VCaP (cell line): ENCODE measurements around the gene ARNT2.
A peak's percentile ranks its signal among the peaks of the same experiment; 100 is the strongest.

Experiments used
- H3K27ac ChIP-seq: fragments of 450-650 bp; 2 replicates; pipeline ENCODE4 v1.5.1; 2017
- TF ChIP-seq, protein P1 (sequence below): fragments of 450-650 bp; conservative IDR thresholded peaks from 2 replicates; pipeline ENCODE4 v1.5.1; 2017; ENCODE audit warnings: mild to moderate bottlenecking, moderate library complexity

The ARNT2 gene

GRCh38 chr15:80459818-80460217 lies 55.6 kb downstream of the ARNT2 start:
- TF ChIP-seq, protein P1, sequence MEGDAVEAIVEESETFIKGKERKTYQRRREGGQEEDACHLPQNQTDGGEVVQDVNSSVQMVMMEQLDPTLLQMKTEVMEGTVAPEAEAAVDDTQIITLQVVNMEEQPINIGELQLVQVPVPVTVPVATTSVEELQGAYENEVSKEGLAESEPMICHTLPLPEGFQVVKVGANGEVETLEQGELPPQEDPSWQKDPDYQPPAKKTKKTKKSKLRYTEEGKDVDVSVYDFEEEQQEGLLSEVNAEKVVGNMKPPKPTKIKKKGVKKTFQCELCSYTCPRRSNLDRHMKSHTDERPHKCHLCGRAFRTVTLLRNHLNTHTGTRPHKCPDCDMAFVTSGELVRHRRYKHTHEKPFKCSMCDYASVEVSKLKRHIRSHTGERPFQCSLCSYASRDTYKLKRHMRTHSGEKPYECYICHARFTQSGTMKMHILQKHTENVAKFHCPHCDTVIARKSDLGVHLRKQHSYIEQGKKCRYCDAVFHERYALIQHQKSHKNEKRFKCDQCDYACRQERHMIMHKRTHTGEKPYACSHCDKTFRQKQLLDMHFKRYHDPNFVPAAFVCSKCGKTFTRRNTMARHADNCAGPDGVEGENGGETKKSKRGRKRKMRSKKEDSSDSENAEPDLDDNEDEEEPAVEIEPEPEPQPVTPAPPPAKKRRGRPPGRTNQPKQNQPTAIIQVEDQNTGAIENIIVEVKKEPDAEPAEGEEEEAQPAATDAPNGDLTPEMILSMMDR, result no peak
- H3K27ac ChIP-seq, result no peak overlapping the region

DNA sequence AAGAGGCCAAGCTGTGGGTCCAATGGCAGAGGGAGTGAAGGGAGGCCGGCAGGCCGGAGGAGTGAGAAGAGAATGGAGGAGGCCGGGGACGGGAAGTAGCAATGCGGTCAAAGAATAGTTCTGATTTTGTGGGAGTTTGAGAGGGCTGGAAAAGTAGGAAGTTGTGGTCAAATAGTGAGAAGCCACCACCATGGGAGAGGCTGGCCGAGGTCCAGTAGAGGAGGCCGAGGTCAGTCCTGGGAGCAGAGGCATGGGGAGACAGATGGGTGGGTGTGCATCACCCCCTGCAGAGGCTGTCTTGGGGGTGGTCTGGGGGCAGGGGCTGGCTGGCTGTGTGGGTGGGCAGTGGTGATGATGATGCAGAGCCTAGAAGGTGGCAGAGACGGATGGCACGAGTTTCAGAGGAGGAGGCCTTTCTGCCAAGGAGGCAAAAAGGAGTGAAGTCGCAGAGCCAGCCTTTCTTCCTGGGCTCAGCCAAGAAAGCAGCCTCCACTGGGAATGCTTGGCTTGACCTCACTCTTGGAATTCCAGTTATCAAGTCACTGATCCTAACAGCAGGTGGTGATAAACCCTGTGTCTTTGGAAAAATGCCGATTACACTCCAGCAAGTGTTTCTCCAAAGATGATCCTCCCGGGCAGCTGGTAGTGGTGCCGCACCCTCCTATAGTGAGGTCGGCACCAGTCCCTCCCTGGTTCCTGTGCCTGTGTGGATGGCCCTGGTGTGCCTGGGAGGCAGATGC lies 57.3 kb downstream of the ARNT2 start:
- TF ChIP-seq, protein P1, result no peak
- no peak overlapping the region for H3K27ac ChIP-seq

DNA sequence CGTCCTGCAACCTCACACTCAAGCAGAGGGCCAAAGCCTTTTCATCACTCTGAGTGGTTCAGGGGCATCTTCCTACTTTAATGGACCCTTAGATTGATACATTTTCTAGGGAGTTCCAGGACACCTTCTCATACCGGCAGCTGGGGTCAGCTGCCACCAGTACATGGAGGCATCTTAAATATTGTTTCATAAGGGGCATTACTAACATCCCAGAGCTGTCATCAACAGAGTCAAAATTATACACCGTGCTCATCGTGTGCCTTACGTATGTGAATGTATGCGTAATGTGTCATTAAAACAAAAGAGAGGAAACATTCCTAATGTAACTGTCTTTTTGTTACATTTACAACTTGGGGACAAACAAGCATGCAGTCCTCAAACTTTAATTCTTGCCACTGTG lies 57.9 kb downstream of the ARNT2 start:
- TF ChIP-seq, protein P1, result no peak
- H3K27ac ChIP-seq, result no peak overlapping the region

- TF ChIP-seq, protein P1, result no peak
- no peak overlapping the region for H3K27ac ChIP-seq
Measured at GRCh38 chr15:80462836-80463512, 58.8 kb downstream of the ARNT2 start.

- TF ChIP-seq, protein P1, result no peak
- peak overlapping the region; percentile 64 for H3K27ac ChIP-seq
Measured at GRCh38 chr15:80464951-80465625, 60.9 kb downstream of the ARNT2 start.

GRCh38 chr15:80465626-80466005 lies 61.4 kb downstream of the ARNT2 start:
- H3K27ac ChIP-seq, result peak overlapping the region; percentile 64
- TF ChIP-seq, protein P1, result no peak

DNA sequence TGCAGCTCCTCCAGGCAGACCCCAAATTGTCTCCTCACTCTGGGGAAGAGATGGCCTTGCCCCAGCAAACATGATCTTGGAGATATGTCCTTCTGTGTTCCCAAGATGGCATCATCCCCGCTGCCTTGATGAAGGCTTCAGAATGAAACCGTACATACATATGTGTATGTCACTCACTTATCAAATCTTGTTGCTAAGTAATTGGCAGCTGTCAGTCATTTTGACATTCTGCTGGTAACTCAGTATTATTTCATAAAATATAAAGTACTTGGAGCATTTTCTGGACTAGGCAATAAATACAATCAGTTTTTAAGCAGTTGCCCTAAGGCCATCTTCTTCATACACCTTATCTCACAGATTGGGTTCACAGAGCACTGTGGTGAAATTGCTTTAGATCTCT lies 62.4 kb downstream of the ARNT2 start:
- TF ChIP-seq, protein P1, result no peak
- H3K27ac ChIP-seq, result no peak overlapping the region
